K562 (cell line): Measurements from ENCODE around the gene RELA. TPM values are rescaled to one million over a fixed set of nuclear protein-coding genes. Genes with fewer than 3 reads are reported as not detected.

Experiments used
- ATF1 ChIP-seq, 2 experiments: fragments of 450-650 bp in 1 of 2; IDR thresholded peaks; 2 replicates each; pipeline ENCODE4 v1.6.1; 2016; ENCODE audit warnings: missing compliant biosample characterization in 1 of 2, missing genetic modification characterization in 1 of 2
- HDGF ChIP-seq: fragments of 450-650 bp; IDR thresholded peaks from 2 replicates; pipeline ENCODE4 v1.6.1; 2016
- ID3 ChIP-seq, 2 experiments: fragments of 250-450 bp in 1 of 2; fragments of 450-650 bp in 1 of 2; sonication (Bioruptor Pico) in 1 of 2; IDR thresholded peaks; 2 replicates each; pipeline versions ENCODE4 v1.6.1 to v1.8.0; 2016 to 2021; ENCODE audit warnings: mild to moderate bottlenecking in 2 of 2, moderate library complexity in 2 of 2, missing compliant biosample characterization in 1 of 2, missing genetic modification characterization in 1 of 2
- KLF16 ChIP-seq: IDR thresholded peaks from 2 replicates; pipeline ENCODE4 v1.6.1; 2016; ENCODE audit warnings: antibody characterized with exemption
- POLR2B ChIP-seq: fragments of 450-650 bp; IDR thresholded peaks from 2 replicates; pipeline ENCODE4 v1.6.1; 2018; ENCODE audit warnings: low read depth; ENCODE audit not compliant: partially characterized antibody
- TBP ChIP-seq: optimal IDR thresholded peaks from 2 replicates; pipeline ENCODE3; 2011; ENCODE audit warnings: low read depth, low read length, improper control_type of control experiment
- USF1 ChIP-seq: sonication (generic); formaldehyde crosslinking; IDR thresholded peaks from 2 replicates; pipeline ENCODE4 v1.9.0; 2022; ENCODE audit warnings: mild to moderate bottlenecking, missing genetic modification reagents
- ZBTB40 ChIP-seq, 2 experiments: fragments of 450-650 bp in 1 of 2; sonication (generic) in 1 of 2; formaldehyde crosslinking in 1 of 2; IDR thresholded peaks; 2 replicates each; pipeline versions ENCODE4 v1.7.1 to v1.9.0; 2016 to 2022; ENCODE audit warnings: inconsistent platforms in 1 of 2, mild to moderate bottlenecking in 1 of 2, missing genetic modification reagents in 1 of 2
- ZNF398 ChIP-seq: fragments of 250-450 bp; sonication (Bioruptor Pico); IDR thresholded peaks from 2 replicates; pipeline ENCODE4 v1.8.0; 2021; ENCODE audit warnings: moderate library complexity, mild to moderate bottlenecking, inconsistent platforms
- polyA plus RNA-seq, 8 experiments: library from polyadenylated mRNA; depleted of rRNA in 4 of 8; stranded (reverse) in 5 of 8; unstranded in 3 of 8; fragments of >200 nt; fragmentation: Nextera tagmentation in 2 of 8; fragmentation: Illumina TruSeq in 1 of 8; extraction: Ambion mirVana in 2 of 8; extraction: Trizol in 1 of 8; gene quantifications; 2 replicates each; pipeline versions ENCODE4 v1.2.1 to v1.2.3, GENCODE V29; 2011 to 2014; ENCODE audit warnings: inconsistent platforms in 1 of 8, missing spikeins in 1 of 8
- total RNA-seq, 7 experiments: library from RNA; depleted of rRNA in 6 of 7; stranded (reverse); fragments of >200 nt in 6 of 7; fragmentation: Illumina TruSeq in 2 of 7; extraction: Trizol in 2 of 7; gene quantifications; 2 replicates each; pipeline versions ENCODE4 v1.2.1 to v1.2.3, GENCODE V29; 2011 to 2021; ENCODE audit warnings: low replicate concordance in 1 of 7
- TF ChIP-seq, protein P1 (sequence below): fragments of 450-650 bp; formaldehyde crosslinking; IDR thresholded peaks from 2 replicates; pipeline ENCODE4 v1.4.0; 2020; ENCODE audit warnings: mild to moderate bottlenecking, moderate library complexity

RELA gene
- total and polyA plus RNA-seq, 9 of the 15 experiments (the other 6 are each of a cell fraction or from before 2014, with no cell fraction given) = 6.0 to 67.4 (median 20.6) TPM

DNA sequence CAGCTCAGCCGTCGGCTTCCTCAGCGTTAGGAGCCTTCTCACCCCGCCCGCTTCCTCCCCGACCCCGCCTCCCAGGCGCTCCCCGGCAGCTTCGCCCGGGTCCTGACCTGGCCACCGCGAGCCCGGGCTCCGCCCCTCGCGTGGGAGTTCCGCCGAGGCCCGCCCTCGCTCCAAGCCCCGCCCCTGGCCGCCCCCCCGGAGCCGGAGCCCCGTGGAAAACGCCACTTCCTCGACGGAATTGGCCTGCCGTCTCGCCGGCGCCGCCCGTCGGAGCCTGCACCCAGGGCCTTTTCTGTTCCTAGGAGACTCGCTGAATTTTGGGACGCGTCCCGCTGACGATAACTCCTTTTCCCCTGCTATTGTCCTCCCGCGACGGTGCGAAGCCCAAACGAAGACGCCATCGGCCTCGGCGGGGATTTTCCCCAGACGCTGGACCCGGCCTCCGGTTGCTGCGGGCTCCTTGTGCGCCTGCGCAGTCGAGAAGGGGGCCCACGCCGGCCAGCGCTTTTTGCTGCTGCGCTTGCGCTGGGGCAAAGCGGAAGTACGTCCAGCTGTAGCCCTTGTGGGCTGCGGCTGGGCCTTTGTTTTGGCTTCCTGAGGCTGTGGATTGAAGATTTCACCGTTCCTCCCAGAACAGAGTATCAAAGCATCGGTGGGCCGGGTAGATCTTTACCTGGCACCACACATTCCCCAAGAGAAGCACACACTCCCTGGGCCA lies 10.0 kb downstream of the RELA start (continued):
- TF ChIP-seq ZBTB40 (IDR thresholded peaks at IDR 0.05) (peak; percentile 70), ZBTB40 (CRISPR knock-in tag; IDR thresholded peaks at IDR 0.05) (no peak), ID3 (CRISPR knock-in tag; IDR thresholded peaks at IDR 0.05) (no peak), ID3 (tag; IDR thresholded peaks at IDR 0.05) (no peak; the same call in none of the 2 replicates), TBP (peak; percentile 25), USF1 (CRISPR knock-in tag) (no peak), KLF16 (no peak; the same call in 1 of the 2 replicates), ZNF398 (CRISPR knock-in tag) (no peak), HDGF (no peak), POLR2B (peak; percentile 90), ATF1 (CRISPR knock-in tag; IDR thresholded peaks at IDR 0.05) (no peak), ATF1 (tag; IDR thresholded peaks at IDR 0.05) (peak; percentile 68)
- TF ChIP-seq, protein P1, sequence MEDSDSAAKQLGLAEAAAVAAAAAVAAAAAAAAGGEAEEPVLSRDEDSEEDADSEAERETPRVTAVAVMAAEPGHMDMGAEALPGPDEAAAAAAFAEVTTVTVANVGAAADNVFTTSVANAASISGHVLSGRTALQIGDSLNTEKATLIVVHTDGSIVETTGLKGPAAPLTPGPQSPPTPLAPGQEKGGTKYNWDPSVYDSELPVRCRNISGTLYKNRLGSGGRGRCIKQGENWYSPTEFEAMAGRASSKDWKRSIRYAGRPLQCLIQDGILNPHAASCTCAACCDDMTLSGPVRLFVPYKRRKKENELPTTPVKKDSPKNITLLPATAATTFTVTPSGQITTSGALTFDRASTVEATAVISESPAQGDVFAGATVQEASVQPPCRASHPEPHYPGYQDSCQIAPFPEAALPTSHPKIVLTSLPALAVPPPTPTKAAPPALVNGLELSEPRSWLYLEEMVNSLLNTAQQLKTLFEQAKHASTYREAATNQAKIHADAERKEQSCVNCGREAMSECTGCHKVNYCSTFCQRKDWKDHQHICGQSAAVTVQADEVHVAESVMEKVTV (CRISPR knock-in tag) = no peak
